GM06990 (cell line): Measurements from ENCODE around the gene ZFP91.

Experiments used
- DNase-seq: peaks from one replicate; pipeline ENCODE4 v3.0.0-alpha.2; 2011; ENCODE audit not compliant: insufficient read length; ENCODE audit errors: extremely low read depth
- H3K27me3 ChIP-seq: replicated peaks from 2 replicates; pipeline ENCODE4 v1.6.0; 2011; ENCODE audit warnings: low read length; ENCODE audit not compliant: control insufficient read depth, insufficient read depth
- H3K36me3 ChIP-seq: 2 replicates; pipeline ENCODE4 v1.5.1; 2011; ENCODE audit warnings: low read length; ENCODE audit not compliant: control insufficient read depth, insufficient read depth
- H3K4me3 ChIP-seq: replicated peaks from 2 replicates; pipeline ENCODE4 v1.5.1; 2011; ENCODE audit warnings: low read depth, mild to moderate bottlenecking, control low read depth, low read length
- CTCF ChIP-seq: IDR thresholded peaks from 2 replicates; pipeline ENCODE4 v1.5.1; 2011; ENCODE audit warnings: low read length, control low read depth, mild to moderate bottlenecking, inconsistent platforms; ENCODE audit not compliant: insufficient read depth, poor library complexity, severe bottlenecking

Gene ZFP91

GRCh38 chr11:58606930-58607714, 28.3 kb downstream of the ZFP91 start:
- H3K4me3 ChIP-seq = no peak overlapping the region
- peaks cover 3% of the 10 kb centered on the region for H3K36me3 ChIP-seq
- no peaks in the 10 kb centered on the region for H3K27me3 ChIP-seq
- TF ChIP-seq CTCF = no peak
- no peak for DNase-seq

- TF ChIP-seq CTCF = no peak
- Histone ChIP-seq H3K4me3 (no peak overlapping the region), H3K27me3 (no peaks in the 10 kb centered on the region), H3K36me3 (peaks cover 4% of the 10 kb centered on the region)
- DNase-seq = no peak
Measured at GRCh38 chr11:58608331-58608730, 29.5 kb downstream of the ZFP91 start.

- TF ChIP-seq CTCF = no peak
- Histone ChIP-seq H3K36me3 (peaks cover 4% of the 10 kb centered on the region), H3K27me3 (no peaks in the 10 kb centered on the region), H3K4me3 (no peak overlapping the region)
- DNase-seq = no peak
Measured at GRCh38 chr11:58609723-58610122, 30.9 kb downstream of the ZFP91 start.

- no peak for DNase-seq
- no peak for TF ChIP-seq CTCF
- H3K27me3 ChIP-seq = no peaks in the 10 kb centered on the region
- H3K36me3 ChIP-seq = peaks cover 8% of the 10 kb centered on the region
- no peak overlapping the region for H3K4me3 ChIP-seq
Measured at GRCh38 chr11:58613228-58613627, 34.4 kb downstream of the ZFP91 start.

GRCh38 chr11:58615559-58615958, 36.7 kb downstream of the ZFP91 start:
- H3K4me3 ChIP-seq = no peak overlapping the region
- DNase-seq = no peak
- H3K36me3 ChIP-seq = peaks cover 5% of the 10 kb centered on the region
- H3K27me3 ChIP-seq = no peaks in the 10 kb centered on the region
- no peak for TF ChIP-seq CTCF
